IgD-negative memory B cell (primary cell): ENCODE data around the gene IL22RA1. TPM values are rescaled to one million over a fixed set of nuclear protein-coding genes. Genes with fewer than 3 reads are reported as not detected.

Experiments used
- H3K27ac Mint-ChIP-seq, 3 donors: one replicate each; pipeline ENCODE4 v1.8.0; 2020 to 2022; ENCODE audit warnings: mild to moderate bottlenecking in 3 of 3, mixed read lengths in 3 of 3, moderate library complexity in 1 of 3
- H3K27me3 Mint-ChIP-seq: one replicate; pipeline ENCODE4 v1.8.0; 2021; ENCODE audit warnings: mixed read lengths
- H3K36me3 Mint-ChIP-seq: one replicate; pipeline ENCODE4 v1.8.0; 2020; ENCODE audit warnings: mild to moderate bottlenecking, mixed read lengths
- H3K4me1 Mint-ChIP-seq, 3 donors: one replicate each; pipeline ENCODE4 v1.8.0; 2020 to 2022; ENCODE audit warnings: mixed read lengths in 3 of 3, mild to moderate bottlenecking in 1 of 3
- H3K4me3 Mint-ChIP-seq, 4 donors: one replicate each; pipeline ENCODE4 v1.8.0; 2020 to 2022; ENCODE audit warnings: mild to moderate bottlenecking in 4 of 4, mixed read lengths in 4 of 4, moderate library complexity in 3 of 4
- H3K9me3 Mint-ChIP-seq, 3 donors: one replicate each; pipeline ENCODE4 v1.8.0; 2020 to 2021; ENCODE audit warnings: mixed read lengths in 3 of 3, mild to moderate bottlenecking in 1 of 3
- polyA plus RNA-seq: library from polyadenylated mRNA; unstranded; fragments of 300-500 nt; fragmentation: Illumina TruSeq; gene quantifications from one replicate; pipeline ENCODE4 v1.2.3, GENCODE V29; 2021

The IL22RA1 gene
- polyA plus RNA-seq, 1 donor from 2014 or later, result not detected

DNA sequence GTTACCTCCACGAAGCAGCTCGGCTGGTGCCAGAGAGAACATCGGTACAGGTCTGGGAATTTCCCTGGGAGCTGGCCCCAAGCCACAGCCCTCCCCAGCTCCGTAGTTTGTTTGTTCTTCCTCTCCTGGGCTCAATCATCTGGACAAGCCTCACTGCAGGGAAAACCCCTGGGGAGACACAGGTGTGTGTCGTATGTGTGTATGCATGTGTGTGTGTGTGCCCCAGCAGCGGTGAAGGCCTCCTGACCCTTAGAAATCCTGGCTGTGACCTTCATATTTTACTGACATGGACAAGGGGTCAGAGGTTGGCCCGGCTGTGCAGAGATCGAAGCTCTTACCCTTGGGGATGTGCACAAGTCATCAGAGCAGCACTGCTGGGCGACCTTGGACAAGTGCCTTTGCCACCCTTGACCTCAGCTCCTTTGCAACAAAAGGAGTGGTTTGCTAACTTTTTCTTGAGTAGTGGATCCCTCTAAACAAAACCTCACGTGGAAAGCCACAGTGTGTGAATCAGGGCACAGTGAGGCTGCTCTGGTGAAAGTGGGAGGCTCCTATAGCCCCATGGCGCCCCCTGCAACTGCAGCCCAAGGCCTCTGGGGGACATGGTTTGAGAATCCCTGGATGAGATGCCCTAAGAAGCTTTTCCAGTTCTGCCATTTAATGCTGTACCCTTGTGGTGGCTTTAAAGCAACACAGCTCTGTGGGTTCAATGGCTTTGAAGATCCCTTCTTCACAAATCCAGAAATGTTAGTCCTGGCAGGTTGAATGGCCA is 12.3 kb upstream of the IL22RA1 start:
- Mint-ChIP-seq H3K9me3 (peaks cover 0 to 1% (median 0%) of the 10 kb centered on the region in 3 donors), H3K4me1 (peaks cover 9 to 20% (median 16%) of the 10 kb centered on the region in 3 donors), H3K4me3 (peak overlapping the region in 1 of 4 donors; percentile 41), H3K27me3 (peaks cover 9% of the 10 kb centered on the region), H3K36me3 (peaks cover 9% of the 10 kb centered on the region), H3K27ac (peak overlapping the region in 2 of 3 donors; percentile 41 to 89)

- H3K27me3 Mint-ChIP-seq, result peaks cover 13% of the 10 kb centered on the region
Measured at GRCh38 chr1:24154215-24154614, 11.3 kb upstream of the IL22RA1 start.

DNA sequence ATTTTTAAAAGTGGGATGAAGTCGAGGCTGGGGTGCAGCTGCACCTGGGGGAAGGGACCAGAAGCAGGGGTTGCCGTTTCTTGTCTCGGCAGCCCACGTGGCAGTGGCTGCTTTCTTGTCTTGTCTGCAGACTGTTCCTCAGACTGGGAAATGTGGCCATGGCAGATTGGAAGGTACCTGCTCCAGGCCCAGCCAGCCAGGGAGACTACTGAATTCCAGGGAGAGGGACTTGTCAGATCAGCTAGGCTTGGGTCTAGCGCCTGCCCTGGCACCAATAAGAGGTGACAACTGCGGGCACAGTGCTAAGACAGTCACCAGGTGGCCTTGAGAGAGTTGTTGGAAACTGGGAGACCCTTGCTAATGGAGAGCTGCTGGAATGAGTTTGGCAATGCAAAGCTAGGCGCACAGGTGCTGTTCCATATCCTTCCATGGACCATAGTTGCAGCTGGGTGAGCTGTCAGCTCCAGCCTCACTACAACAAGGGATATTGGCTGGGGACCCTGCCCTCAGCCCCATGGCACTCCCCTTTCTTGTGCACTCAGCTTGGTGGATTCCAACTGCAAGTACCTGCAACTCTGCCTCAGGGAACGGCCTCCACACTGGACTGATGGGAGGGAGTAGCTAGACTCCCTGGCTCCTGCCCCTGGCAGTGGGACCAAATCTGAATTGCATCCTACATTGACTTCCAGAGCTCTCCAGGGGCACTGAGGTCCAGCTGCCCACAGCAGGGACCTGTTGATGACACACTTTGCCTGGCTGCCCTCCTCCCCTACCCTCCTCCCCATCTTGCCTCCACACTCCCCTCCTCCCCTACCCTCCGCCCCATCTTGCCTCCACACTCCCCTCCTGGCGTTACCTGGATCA is 9.9 kb upstream of the IL22RA1 start:
- Mint-ChIP-seq H3K27ac (no peak overlapping the region), H3K4me1 (peaks cover 9 to 20% (median 18%) of the 10 kb centered on the region in 3 donors), H3K36me3 (peaks cover 8% of the 10 kb centered on the region), H3K9me3 (no peaks in the 10 kb centered on the region), H3K4me3 (peak overlapping the region in 1 of 4 donors; percentile 49), H3K27me3 (peaks cover 13% of the 10 kb centered on the region)

More at GRCh38 chr1:24154215-24154614, 11.3 kb upstream of the IL22RA1 start:
- H3K4me1 Mint-ChIP-seq, result peaks cover 9 to 20% (median 18%) of the 10 kb centered on the region in 3 donors
- H3K9me3 Mint-ChIP-seq, result peaks cover 0 to 1% (median 0%) of the 10 kb centered on the region in 3 donors
- peaks cover 9% of the 10 kb centered on the region for H3K36me3 Mint-ChIP-seq
- no peak overlapping the region for H3K4me3 Mint-ChIP-seq
- H3K27ac Mint-ChIP-seq, result no peak overlapping the region

- H3K4me1 Mint-ChIP-seq, result peaks cover 9 to 20% (median 18%) of the 10 kb centered on the region in 3 donors
- H3K27me3 Mint-ChIP-seq, result peaks cover 13% of the 10 kb centered on the region
- H3K4me3 Mint-ChIP-seq, result peak overlapping the region; percentile 44 to 91 (median 64)
- H3K27ac Mint-ChIP-seq, result no peak overlapping the region
- H3K36me3 Mint-ChIP-seq, result peaks cover 2% of the 10 kb centered on the region
- no peaks in the 10 kb centered on the region for H3K9me3 Mint-ChIP-seq
Measured at GRCh38 chr1:24151175-24151533, 8.2 kb upstream of the IL22RA1 start.

DNA sequence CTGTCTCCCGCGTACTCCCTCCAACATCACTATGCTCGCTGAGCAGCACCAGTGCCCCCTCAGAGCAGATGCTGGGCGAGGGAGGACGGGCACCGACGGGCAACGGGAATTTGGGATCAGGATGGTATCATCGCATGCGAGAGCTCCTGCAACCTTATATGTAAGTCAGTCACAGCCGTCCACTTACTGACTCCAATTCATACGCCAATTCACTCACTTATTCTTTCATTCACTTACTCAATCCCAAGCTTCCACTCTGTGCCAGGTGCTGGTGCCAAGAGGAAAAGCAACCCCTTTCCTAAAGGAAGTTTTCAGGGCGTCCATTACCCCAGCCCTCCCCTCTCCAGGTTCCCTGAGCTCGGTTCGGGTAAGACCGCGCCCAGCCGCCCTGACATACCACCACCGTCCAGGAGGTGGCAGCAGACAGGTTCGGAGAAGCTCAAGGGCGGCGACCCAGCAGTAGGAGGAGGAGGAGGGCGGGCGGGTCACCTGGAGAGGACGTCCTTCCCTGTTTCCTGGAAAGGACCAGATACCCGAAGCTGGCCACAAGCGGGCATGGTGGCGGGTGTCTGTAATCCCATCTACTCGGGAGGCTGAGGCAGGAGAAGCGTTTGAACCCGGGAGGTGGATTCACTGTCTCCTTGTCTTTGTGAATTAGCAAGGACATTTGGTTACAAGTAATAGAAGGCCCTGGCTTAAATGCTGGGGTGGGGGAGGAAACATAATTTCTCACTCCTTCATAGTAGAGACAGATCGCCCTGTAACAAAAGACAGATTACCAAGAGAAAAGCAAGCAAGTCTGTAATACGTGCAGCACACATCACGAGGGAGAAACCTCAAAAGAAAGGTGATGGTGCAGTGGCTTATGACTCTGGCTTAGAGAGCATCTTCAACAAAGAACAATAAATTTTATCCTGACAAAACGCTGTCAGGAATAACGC is 7.6 kb upstream of the IL22RA1 start:
- Mint-ChIP-seq H3K9me3 (no peaks in the 10 kb centered on the region), H3K4me3 (peak overlapping the region; percentile 44 to 91 (median 64)), H3K27ac (no peak overlapping the region), H3K36me3 (no peaks in the 10 kb centered on the region), H3K27me3 (peaks cover 13% of the 10 kb centered on the region), H3K4me1 (peaks cover 9 to 20% (median 18%) of the 10 kb centered on the region in 3 donors)

DNA sequence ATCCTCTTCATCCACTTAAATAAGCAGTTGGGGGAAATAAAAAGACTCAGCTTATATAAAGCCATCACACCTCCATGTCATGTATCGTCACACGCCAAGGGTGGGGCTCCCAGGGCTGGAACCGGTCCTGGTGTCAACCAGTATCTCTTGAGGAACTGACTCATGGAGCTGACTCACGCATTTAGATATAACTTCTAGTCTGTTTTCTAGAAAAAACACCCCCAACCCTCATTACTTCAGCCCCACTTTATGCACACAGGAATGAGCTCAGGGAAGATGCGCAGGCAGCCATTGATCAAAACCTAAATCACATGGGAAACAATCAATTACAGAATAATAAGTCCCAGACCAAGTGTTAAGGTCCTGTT is 6.9 kb upstream of the IL22RA1 start:
- Mint-ChIP-seq H3K4me1 (peaks cover 3 to 15% (median 13%) of the 10 kb centered on the region in 3 donors), H3K9me3 (no peaks in the 10 kb centered on the region), H3K27me3 (peaks cover 13% of the 10 kb centered on the region), H3K36me3 (no peaks in the 10 kb centered on the region), H3K27ac (no peak overlapping the region), H3K4me3 (no peak overlapping the region)

- Mint-ChIP-seq H3K4me3 (no peak overlapping the region), H3K36me3 (no peaks in the 10 kb centered on the region), H3K27ac (no peak overlapping the region), H3K27me3 (peaks cover 16% of the 10 kb centered on the region), H3K4me1 (peaks cover 7 to 14% (median 14%) of the 10 kb centered on the region in 3 donors), H3K9me3 (no peaks in the 10 kb centered on the region)
Measured at GRCh38 chr1:24147816-24148215, 4.9 kb upstream of the IL22RA1 start.

DNA sequence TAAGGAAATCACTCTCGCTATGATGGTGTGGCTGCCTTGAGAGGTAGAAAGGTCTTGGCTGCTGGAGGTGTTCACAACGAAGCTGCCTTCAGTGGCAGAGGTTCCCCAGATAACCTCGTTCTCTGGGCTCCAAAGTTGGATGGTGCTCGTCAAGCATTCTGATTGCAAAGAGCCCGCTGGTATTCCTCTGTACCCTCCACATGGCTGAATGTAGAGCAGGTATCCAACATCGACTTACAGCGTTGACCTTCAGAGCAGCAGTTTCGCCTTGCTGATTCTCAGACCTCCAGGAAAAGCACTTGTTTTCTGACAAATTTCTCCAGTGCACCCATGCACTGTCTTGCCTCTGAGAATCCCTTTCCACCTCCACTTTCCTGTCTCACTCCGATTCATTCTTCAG is 4.3 kb upstream of the IL22RA1 start:
- Mint-ChIP-seq H3K4me1 (peaks cover 7 to 14% (median 14%) of the 10 kb centered on the region in 3 donors), H3K27me3 (peaks cover 16% of the 10 kb centered on the region), H3K4me3 (no peak overlapping the region), H3K27ac (no peak overlapping the region), H3K9me3 (no peaks in the 10 kb centered on the region), H3K36me3 (no peaks in the 10 kb centered on the region)

GRCh38 chr1:24141311-24141997 is 1.5 kb downstream of the IL22RA1 start:
- peak overlapping the region in 1 of 3 donors; percentile 64 for H3K27ac Mint-ChIP-seq
- H3K4me3 Mint-ChIP-seq, result no peak overlapping the region
- H3K36me3 Mint-ChIP-seq, result peaks cover 5% of the 10 kb centered on the region
- H3K4me1 Mint-ChIP-seq, result peaks cover 0 to 6% (median 6%) of the 10 kb centered on the region in 3 donors
- H3K27me3 Mint-ChIP-seq, result peaks cover 5% of the 10 kb centered on the region
- H3K9me3 Mint-ChIP-seq, result no peaks in the 10 kb centered on the region

- H3K27me3 Mint-ChIP-seq, result peaks cover 5% of the 10 kb centered on the region
- H3K36me3 Mint-ChIP-seq, result peaks cover 5% of the 10 kb centered on the region
- H3K4me3 Mint-ChIP-seq, result no peak overlapping the region
- peaks cover 0 to 6% (median 6%) of the 10 kb centered on the region in 3 donors for H3K4me1 Mint-ChIP-seq
- no peak overlapping the region for H3K27ac Mint-ChIP-seq
- no peaks in the 10 kb centered on the region for H3K9me3 Mint-ChIP-seq
Measured at GRCh38 chr1:24140741-24141181, 2.2 kb downstream of the IL22RA1 start.

GRCh38 chr1:24139841-24140425 is 3.0 kb downstream of the IL22RA1 start:
- no peak overlapping the region for H3K4me3 Mint-ChIP-seq
- H3K9me3 Mint-ChIP-seq, result peaks cover 2 to 5% (median 5%) of the 10 kb centered on the region in 3 donors
- peaks cover 0 to 6% (median 6%) of the 10 kb centered on the region in 3 donors for H3K4me1 Mint-ChIP-seq

GRCh38 chr1:24139222-24139489 is 3.8 kb downstream of the IL22RA1 start:
- Mint-ChIP-seq H3K4me3 (no peak overlapping the region), H3K4me1 (peaks cover 0 to 4% (median 2%) of the 10 kb centered on the region in 3 donors), H3K27ac (no peak overlapping the region), H3K36me3 (peaks cover 6% of the 10 kb centered on the region), H3K27me3 (peaks cover 2% of the 10 kb centered on the region), H3K9me3 (peaks cover 4 to 7% (median 7%) of the 10 kb centered on the region in 3 donors)

More at GRCh38 chr1:24139841-24140425, 3.0 kb downstream of the IL22RA1 start:
- no peak overlapping the region for H3K27ac Mint-ChIP-seq
- peaks cover 5% of the 10 kb centered on the region for H3K27me3 Mint-ChIP-seq
- H3K36me3 Mint-ChIP-seq, result peaks cover 5% of the 10 kb centered on the region

DNA sequence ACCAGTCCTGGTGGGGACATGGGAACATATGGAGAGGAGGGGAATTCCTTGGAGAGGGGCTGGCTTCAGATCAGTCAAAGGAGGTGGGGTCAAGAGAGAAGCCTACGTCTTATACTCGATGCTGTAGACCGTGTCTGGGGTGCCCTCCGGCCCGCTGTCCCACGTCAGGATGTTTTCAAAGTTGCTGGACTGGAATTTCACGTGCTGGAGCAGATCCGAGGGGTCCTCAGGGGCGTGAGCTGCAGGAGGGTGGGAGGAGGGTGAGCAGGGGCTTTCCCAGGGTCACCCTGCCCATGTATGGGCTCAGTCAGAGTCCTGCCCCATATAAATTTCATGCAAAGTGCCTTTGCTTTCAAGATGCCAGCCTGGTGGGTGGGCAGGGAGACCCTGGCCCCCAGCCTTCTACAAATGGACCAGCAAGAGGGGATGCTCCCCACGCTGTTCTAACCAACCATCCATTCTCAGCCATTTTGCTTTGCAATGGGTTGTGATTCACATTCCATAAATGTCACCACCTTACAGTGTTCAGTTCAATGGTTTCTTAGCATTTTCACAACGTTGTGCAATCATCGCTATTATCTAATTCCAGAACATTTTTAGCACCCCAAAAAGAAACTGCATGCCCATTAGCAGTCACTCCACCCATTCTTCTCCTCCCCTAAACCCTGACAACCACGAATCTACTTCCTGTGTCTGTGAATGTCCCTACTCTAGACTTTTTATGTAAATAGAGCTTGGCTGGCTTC is 4.3 kb downstream of the IL22RA1 start:
- Mint-ChIP-seq H3K27ac (no peak overlapping the region), H3K36me3 (peaks cover 7% of the 10 kb centered on the region)

More for the DNA sequence above, 4.3 kb downstream of the IL22RA1 start:
- Mint-ChIP-seq H3K27me3 (peaks cover 2% of the 10 kb centered on the region), H3K4me3 (no peak overlapping the region), H3K4me1 (peaks cover 0 to 4% (median 2%) of the 10 kb centered on the region in 3 donors), H3K9me3 (peaks cover 4 to 7% (median 7%) of the 10 kb centered on the region in 3 donors)
